Heart left ventricle (tissue), 16 donors: ENCODE measurements around the gene PRDM11. TPM values are rescaled to one million over a fixed set of nuclear protein-coding genes. Genes with fewer than 3 reads are reported as not detected.

ENCODE experiments used
- ATAC-seq, 4 donors: fragments of 200-7000 bp; cut with Tn5 transposase; one replicate each; pipeline ENCODE4 v1.9.1; 2020 to 2022; ENCODE audit warnings: moderate library complexity in 4 of 4, mild to moderate bottlenecking in 3 of 4, moderate number of reproducible peaks in 1 of 4
- DNase-seq, 5 donors: peaks; one replicate each; pipeline ENCODE4 v3.0.0-alpha.2; 2020
- H3K27ac ChIP-seq, 12 donors: fragments of 200-600 bp; sonication (generic) in 4 of 12; one replicate each; pipeline versions ENCODE4 v1.5.0 to v1.8.0; 2016 to 2022; ENCODE audit warnings: mild to moderate bottlenecking in 2 of 12
- H3K27me3 ChIP-seq, 9 donors: fragments of 200-600 bp; sonication (generic) in 2 of 9; one replicate each; pipeline versions ENCODE4 v1.5.1 to v1.8.0; 2016 to 2022; ENCODE audit warnings: mild to moderate bottlenecking in 3 of 9
- H3K36me3 ChIP-seq, 9 donors: fragments of 200-600 bp; sonication (generic) in 2 of 9; one replicate each; pipeline versions ENCODE4 v1.5.0 to v1.8.0; 2018 to 2022; ENCODE audit warnings: mild to moderate bottlenecking in 2 of 9
- H3K4me1 ChIP-seq, 12 donors: fragments of 200-600 bp; sonication (generic) in 4 of 12; one replicate each; pipeline versions ENCODE4 v1.5.0 to v1.8.0; 2016 to 2022; ENCODE audit warnings: mild to moderate bottlenecking in 3 of 12
- H3K4me3 ChIP-seq, 12 donors: fragments of 200-600 bp; sonication (generic) in 4 of 12; one replicate each; pipeline versions ENCODE4 v1.5.0 to v1.8.0; 2017 to 2022; ENCODE audit warnings: mild to moderate bottlenecking in 9 of 12, moderate library complexity in 4 of 12
- H3K9me3 ChIP-seq, 12 donors: fragments of 200-600 bp; sonication (generic) in 4 of 12; one replicate each; pipeline versions ENCODE4 v1.5.0 to v1.8.0; 2016 to 2022; ENCODE audit warnings: mild to moderate bottlenecking in 1 of 12
- CTCF ChIP-seq, 12 donors: fragments of 200-600 bp; sonication (generic) in 4 of 12; IDR thresholded peaks; one replicate each; pipeline versions ENCODE4 v1.5.0 to v1.8.0; 2018 to 2022; ENCODE audit warnings: antibody characterized with exemption in 12 of 12, mild to moderate bottlenecking in 5 of 12
- POLR2A ChIP-seq, 2 donors: fragments of 450-650 bp; IDR thresholded peaks; one replicate each; pipeline ENCODE4 v1.6.1; 2017; ENCODE audit warnings: antibody characterized with exemption in 2 of 2, mild to moderate bottlenecking in 2 of 2, moderate library complexity in 2 of 2
- WGBS, 4 donors: extraction: QIAGEN DNeasy Blood & Tissue Kit in 2 of 4; methylation state at CpG; one replicate each; pipeline versions ENCODE4 v1.1.5 to v1.1.7; 2013 to 2018; 5-methylcytosine and 5-hydroxymethylcytosine counted together
- intact Hi-C, 10 donors: fragments of 100-400 bp; cut with DNase I; formaldehyde crosslinking; loops; one replicate each; pipeline versions ENCODE4 v1.11.1 to v1.14.2; 2022
- long read RNA-seq, 3 donors: library from polyadenylated mRNA; unstranded; transcript quantifications; one replicate each; pipeline ENCODE4 v2.0.0, GENCODE V29; 2020 to 2021
- polyA plus RNA-seq, 2 donors: library from polyadenylated mRNA; stranded (reverse); fragments of 200-250 nt; gene quantifications; one replicate each; pipeline ENCODE4 v1.2.3, GENCODE V29; 2013
- total RNA-seq, 9 donors: library from RNA; depleted of rRNA in 2 of 9; stranded (reverse); fragments of >200 nt in 2 of 9; fragmentation: NEBNext Ultra II Directional in 3 of 9; extraction: Animal tissue kit (Norgen Biotek cat#: 25700) in 3 of 9; gene quantifications; one replicate each; pipeline versions ENCODE4 v1.1.0 to v1.2.4, GENCODE V29; 2016 to 2023
- donor health status: ischemic (EF 13 %, LVEDD 7.1; RV severe dilation, severe dysfunction).
- donor health status: healthy with polysubstance abuse.
- donor health status: DM: no; HTN: yes; CAD: no.
- donor health status: DM: no; HTN: no; CAD: no.
- donor health status: ischemic (EF 25% LVEDD 6.9; RV normal size, moderate dysfunction).
- donor health status: ischemic (EF 25% LVEDD 5.7; RV mildly dilated, moderate dysfunction).
- donor health status: healthy.
- donor health status: DM: yes; HTN: yes; CAD: no.
- donor health status: ischemic (EF 35%, LVEDD 5.7; RV mildly dilated, moderate dysfunction).
- donor health status: nonischemic (EF 11% LVEDD 7.7; RV severe dilation, severe dysfunction).
- donor health status: DM: yes; HTN: yes; CAD: no.
- donor health status: PGD.
- donor health status: ischemic (EF 29% LVEDD 5.4; RV normal size, mild dysfunction).
- donor health status: nonischemic (EF 23%, LVEDD 6.1; RV moderate dilation, normal function).

PRDM11 gene
- total RNA-seq: 10 to 100 TPM; 14.7 to 29.6 (median 18.2) TPM
- polyA plus RNA-seq: 10 to 100 TPM in 1 of 2 donors, 1 to 10 TPM in 1; 4.5 to 19.2 TPM
- long read RNA-seq, donor 1, partial matches to known transcripts: 11 of 25 reads
- long read RNA-seq, donor 1, other reads (novel, unspliced or antisense): 14 of 25 reads
- long read RNA-seq, donor 2, partial matches to known transcripts: 2 of 9 reads
- long read RNA-seq, donor 2, other reads (novel, unspliced or antisense): 7 of 9 reads
- long read RNA-seq, donor 3, partial matches to known transcripts: 7 of 23 reads
- long read RNA-seq, donor 3, other reads (novel, unspliced or antisense): 16 of 23 reads

- Histone ChIP-seq H3K4me3 (peak within 1 kb of the TSS; percentile 58 to 93 (median 78)), H3K4me1 (peaks cover 0 to 31% (median 20%) of the 10 kb centered on the region in 12 donors), H3K9me3 (no peaks in the 10 kb centered on the region), H3K27ac (peak within 1 kb of the TSS; percentile 92 to 99 (median 98)), H3K27me3 (peaks cover 0 to 6% (median 0%) of the 10 kb centered on the region in 9 donors), H3K36me3 (no peaks in the 10 kb centered on the region)
- TF ChIP-seq CTCF (IDR thresholded peaks at IDR 0.05) (no peak), POLR2A (IDR thresholded peaks at IDR 0.05) (peak in 1 of 2 donors; percentile 35)
- DNase-seq (peak; percentile 46 to 83 (median 80)), ATAC-seq (peak in 2 of 4 donors; percentile 26 to 36)
- 0 to 1% (median 0%) methylated on average over 38 to 93 of the region's 93 CpGs for WGBS, 4 donors
- intact Hi-C loops: loop anchor here in 6 of 10 donors (1.0 to 5.0 kb wide), 5 partner anchors 34 to 64 kb away; no protein-coding TSS in a partner anchor
Observed at GRCh38 chr11:45146072-45147016, at the start of gene PRDM11. PRDM11 (plus strand) TSS chr11:45146639; CDS start chr11:45181767, 35,128 bp downstream.

GRCh38 chr11:45097721-45098493, 48.5 kb upstream of the PRDM11 start:
- H3K36me3 ChIP-seq: no peaks in the 10 kb centered on the region
- DNase-seq (peak; percentile 62 to 77 (median 69)), ATAC-seq (peak in 3 of 4 donors; percentile 59 to 69 (median 66))
- no peaks in the 10 kb centered on the region for H3K9me3 ChIP-seq
- H3K27ac ChIP-seq: no peak overlapping the region
- 31 to 41% (median 34%) methylated on average over 10 of the region's 10 CpGs for WGBS, 4 donors
- intact Hi-C loops: no loop called here
- H3K4me3 ChIP-seq: no peak overlapping the region
- peak in 1 of 12 donors; percentile 5 for TF ChIP-seq CTCF (IDR thresholded peaks at IDR 0.05)
- TF ChIP-seq POLR2A (IDR thresholded peaks at IDR 0.05): no peak
- H3K27me3 ChIP-seq: peaks cover 0 to 8% (median 0%) of the 10 kb centered on the region in 9 donors
- peaks cover 0 to 21% (median 7%) of the 10 kb centered on the region in 12 donors for H3K4me1 ChIP-seq

- H3K4me1 ChIP-seq: peaks cover 0 to 23% (median 9%) of the 10 kb centered on the region in 12 donors
- WGBS, 4 donors: 83 to 87% (median 86%) methylated on average over 6 of the region's 6 CpGs
- no peaks in the 10 kb centered on the region for H3K9me3 ChIP-seq
- ATAC-seq: no peak
- no peaks in the 10 kb centered on the region for H3K36me3 ChIP-seq
- intact Hi-C loops: no loop called here
- DNase-seq: peak in 1 of 5 donors; percentile 4
- peaks cover 0 to 9% (median 0%) of the 10 kb centered on the region in 9 donors for H3K27me3 ChIP-seq
- H3K27ac ChIP-seq: no peak overlapping the region
- no peak overlapping the region for H3K4me3 ChIP-seq
- TF ChIP-seq POLR2A (IDR thresholded peaks at IDR 0.05): no peak
- TF ChIP-seq CTCF (IDR thresholded peaks at IDR 0.05): no peak
Observed at GRCh38 chr11:45098929-45099328, 47.5 kb upstream of the PRDM11 start.
